ENCODE data around the gene CHTOP. TPM values are rescaled to one million over a fixed set of nuclear protein-coding genes. Genes with fewer than 3 reads are reported as not detected.

CHTOP gene
- total and polyA plus RNA-seq, 2 experiments from 2014 or later = 73.4 to 97.8 TPM

DNA sequence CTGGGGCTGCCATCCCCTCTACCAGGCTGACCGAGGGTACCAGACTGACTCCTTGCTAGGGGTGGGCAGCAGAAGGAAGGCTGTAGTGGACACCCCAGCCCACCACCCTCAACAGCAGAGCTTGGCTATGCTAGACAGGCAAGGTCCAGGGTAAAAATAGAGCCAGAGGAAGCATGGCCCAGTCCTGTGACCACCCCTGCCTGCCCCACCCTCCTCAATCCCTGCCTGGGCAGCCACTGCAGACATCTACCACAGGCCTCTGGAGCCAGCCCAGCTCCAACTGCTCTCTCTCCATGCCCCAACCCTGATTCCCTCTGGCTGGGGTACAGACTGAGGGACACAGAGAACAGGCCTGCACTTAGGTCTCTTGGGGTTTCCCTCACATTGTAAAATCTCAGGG, 3.9 kb upstream of the CHTOP start:
- DNase-seq (ENCODE audit: low spot score) = no peak
- Histone ChIP-seq H3K4me2 (no peak overlapping the region), H3K4me3 (no peak overlapping the region), H3K9me2 (ENCODE audit: insufficient read depth) (0 out of 2 replicates have a peak, but pooled peaks cover 3% of the 10 kb centered on the region), H3K27me3 (ENCODE audit: insufficient read depth) (no peaks in the 10 kb centered on the region), H3K79me2 (replicated peaks; ENCODE audit: insufficient read depth) (peaks cover 7% of the 10 kb centered on the region), H3K27ac (ENCODE audit: low read depth) (no peak overlapping the region), H2AFZ (no peak overlapping the region), H3K36me3 (ENCODE audit: insufficient read depth) (no peaks in the 10 kb centered on the region), H4K20me1 (replicated peaks; ENCODE audit: insufficient read depth) (no peaks in the 10 kb centered on the region), H3K4me1 (ENCODE audit: insufficient read depth) (peaks cover 13% of the 10 kb centered on the region; the same call in 1 of the 2 replicates), H3F3A (replicated peaks; ENCODE audit: low read depth) (peaks cover 8% of the 10 kb centered on the region; the same call in 1 of the 2 replicates)
- Mint-ChIP-seq H3K27me3 (ENCODE audit: insufficient read depth, low read depth, poor library complexity) (peaks cover 20% of the 10 kb centered on the region), H3K4me1 (peaks cover 46% of the 10 kb centered on the region), H3K36me3 (ENCODE audit: low read depth) (peaks cover 28% of the 10 kb centered on the region), H3K27ac (no peak overlapping the region), H3K4me3 (no peak overlapping the region), H3K9me3 (no peaks in the 10 kb centered on the region)
- TF ChIP-seq CREB1 (CRISPR knock-in tag; IDR thresholded peaks at IDR 0.05; ENCODE audit: low read depth) (no peak), JUNB (IDR thresholded peaks at IDR 0.05; ENCODE audit: unreplicated experiment) (no peak), ZNF114 (CRISPR knock-in tag; IDR thresholded peaks at IDR 0.05) (no peak), POLR2AphosphoS5 (IDR thresholded peaks at IDR 0.05; ENCODE audit: low read depth) (no peak), EZH2phosphoT487 (IDR thresholded peaks at IDR 0.05; ENCODE audit: unreplicated experiment) (no peak), ZNF331 (CRISPR knock-in tag; IDR thresholded peaks at IDR 0.05; ENCODE audit: low read depth) (no peak), STAT1 (IDR thresholded peaks at IDR 0.05; ENCODE audit: unreplicated experiment) (no peak), NANOG (IDR thresholded peaks at IDR 0.05; ENCODE audit: borderline replicate concordance) (no peak)
- TF ChIP-seq, protein P1, sequence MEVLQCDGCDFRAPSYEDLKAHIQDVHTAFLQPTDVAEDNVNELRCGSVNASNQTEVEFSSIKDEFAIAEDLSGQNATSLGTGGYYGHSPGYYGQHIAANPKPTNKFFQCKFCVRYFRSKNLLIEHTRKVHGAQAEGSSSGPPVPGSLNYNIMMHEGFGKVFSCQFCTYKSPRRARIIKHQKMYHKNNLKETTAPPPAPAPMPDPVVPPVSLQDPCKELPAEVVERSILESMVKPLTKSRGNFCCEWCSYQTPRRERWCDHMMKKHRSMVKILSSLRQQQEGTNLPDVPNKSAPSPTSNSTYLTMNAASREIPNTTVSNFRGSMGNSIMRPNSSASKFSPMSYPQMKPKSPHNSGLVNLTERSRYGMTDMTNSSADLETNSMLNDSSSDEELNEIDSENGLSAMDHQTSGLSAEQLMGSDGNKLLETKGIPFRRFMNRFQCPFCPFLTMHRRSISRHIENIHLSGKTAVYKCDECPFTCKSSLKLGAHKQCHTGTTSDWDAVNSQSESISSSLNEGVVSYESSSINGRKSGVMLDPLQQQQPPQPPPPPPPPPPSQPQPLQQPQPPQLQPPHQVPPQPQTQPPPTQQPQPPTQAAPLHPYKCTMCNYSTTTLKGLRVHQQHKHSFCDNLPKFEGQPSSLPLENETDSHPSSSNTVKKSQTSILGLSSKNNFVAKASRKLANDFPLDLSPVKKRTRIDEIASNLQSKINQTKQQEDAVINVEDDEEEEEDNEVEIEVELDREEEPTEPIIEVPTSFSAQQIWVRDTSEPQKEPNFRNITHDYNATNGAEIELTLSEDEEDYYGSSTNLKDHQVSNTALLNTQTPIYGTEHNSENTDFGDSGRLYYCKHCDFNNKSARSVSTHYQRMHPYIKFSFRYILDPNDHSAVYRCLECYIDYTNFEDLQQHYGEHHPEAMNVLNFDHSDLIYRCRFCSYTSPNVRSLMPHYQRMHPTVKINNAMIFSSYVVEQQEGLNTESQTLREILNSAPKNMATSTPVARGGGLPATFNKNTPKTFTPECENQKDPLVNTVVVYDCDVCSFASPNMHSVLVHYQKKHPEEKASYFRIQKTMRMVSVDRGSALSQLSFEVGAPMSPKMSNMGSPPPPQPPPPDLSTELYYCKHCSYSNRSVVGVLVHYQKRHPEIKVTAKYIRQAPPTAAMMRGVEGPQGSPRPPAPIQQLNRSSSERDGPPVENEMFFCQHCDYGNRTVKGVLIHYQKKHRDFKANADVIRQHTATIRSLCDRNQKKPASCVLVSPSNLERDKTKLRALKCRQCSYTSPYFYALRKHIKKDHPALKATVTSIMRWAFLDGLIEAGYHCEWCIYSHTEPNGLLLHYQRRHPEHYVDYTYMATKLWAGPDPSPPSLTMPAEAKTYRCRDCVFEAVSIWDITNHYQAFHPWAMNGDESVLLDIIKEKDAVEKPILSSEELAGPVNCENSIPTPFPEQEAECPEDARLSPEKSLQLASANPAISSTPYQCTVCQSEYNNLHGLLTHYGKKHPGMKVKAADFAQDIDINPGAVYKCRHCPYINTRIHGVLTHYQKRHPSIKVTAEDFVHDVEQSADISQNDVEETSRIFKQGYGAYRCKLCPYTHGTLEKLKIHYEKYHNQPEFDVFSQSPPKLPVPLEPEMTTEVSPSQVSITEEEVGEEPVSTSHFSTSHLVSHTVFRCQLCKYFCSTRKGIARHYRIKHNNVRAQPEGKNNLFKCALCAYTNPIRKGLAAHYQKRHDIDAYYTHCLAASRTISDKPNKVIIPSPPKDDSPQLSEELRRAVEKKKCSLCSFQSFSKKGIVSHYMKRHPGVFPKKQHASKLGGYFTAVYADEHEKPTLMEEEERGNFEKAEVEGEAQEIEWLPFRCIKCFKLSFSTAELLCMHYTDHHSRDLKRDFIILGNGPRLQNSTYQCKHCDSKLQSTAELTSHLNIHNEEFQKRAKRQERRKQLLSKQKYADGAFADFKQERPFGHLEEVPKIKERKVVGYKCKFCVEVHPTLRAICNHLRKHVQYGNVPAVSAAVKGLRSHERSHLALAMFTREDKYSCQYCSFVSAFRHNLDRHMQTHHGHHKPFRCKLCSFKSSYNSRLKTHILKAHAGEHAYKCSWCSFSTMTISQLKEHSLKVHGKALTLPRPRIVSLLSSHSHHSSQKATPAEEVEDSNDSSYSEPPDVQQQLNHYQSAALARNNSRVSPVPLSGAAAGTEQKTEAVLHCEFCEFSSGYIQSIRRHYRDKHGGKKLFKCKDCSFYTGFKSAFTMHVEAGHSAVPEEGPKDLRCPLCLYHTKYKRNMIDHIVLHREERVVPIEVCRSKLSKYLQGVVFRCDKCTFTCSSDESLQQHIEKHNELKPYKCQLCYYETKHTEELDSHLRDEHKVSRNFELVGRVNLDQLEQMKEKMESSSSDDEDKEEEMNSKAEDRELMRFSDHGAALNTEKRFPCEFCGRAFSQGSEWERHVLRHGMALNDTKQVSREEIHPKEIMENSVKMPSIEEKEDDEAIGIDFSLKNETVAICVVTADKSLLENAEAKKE (CRISPR knock-in tag; IDR thresholded peaks at IDR 0.05) = no peak
- TF ChIP-seq, protein P2, sequence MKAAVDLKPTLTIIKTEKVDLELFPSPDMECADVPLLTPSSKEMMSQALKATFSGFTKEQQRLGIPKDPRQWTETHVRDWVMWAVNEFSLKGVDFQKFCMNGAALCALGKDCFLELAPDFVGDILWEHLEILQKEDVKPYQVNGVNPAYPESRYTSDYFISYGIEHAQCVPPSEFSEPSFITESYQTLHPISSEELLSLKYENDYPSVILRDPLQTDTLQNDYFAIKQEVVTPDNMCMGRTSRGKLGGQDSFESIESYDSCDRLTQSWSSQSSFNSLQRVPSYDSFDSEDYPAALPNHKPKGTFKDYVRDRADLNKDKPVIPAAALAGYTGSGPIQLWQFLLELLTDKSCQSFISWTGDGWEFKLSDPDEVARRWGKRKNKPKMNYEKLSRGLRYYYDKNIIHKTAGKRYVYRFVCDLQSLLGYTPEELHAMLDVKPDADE (IDR thresholded peaks at IDR 0.05) = no peak
- ATAC-seq = no peak
